Measurements from ENCODE around the gene EXOSC7.
"Not testable (repeated sequence)": the region's sequence is repeated elsewhere in the genome, so short reads cannot be mapped to it uniquely, and the experiment has no call there.

- not testable (repeated sequence) for TF ChIP-seq CTCF (IDR thresholded peaks at IDR 0.05 in 2 of 3, conservative IDR thresholded peaks at IDR 0.05 in 1 of 3; ENCODE audit: control insufficient read depth in 2 of 3, extremely low read depth in 1 of 3, insufficient read depth in 1 of 3, low read depth in 3 of 3, low read length in 3 of 3); POLR2A (IDR thresholded peaks at IDR 0.05; ENCODE audit: low read depth, low read length); E2F8 (IDR thresholded peaks at IDR 0.05; ENCODE audit: low read depth, partially characterized antibody); CBX5 (IDR thresholded peaks at IDR 0.05; ENCODE audit: low read depth); TAF1 (IDR thresholded peaks at IDR 0.05; ENCODE audit: borderline replicate concordance, low read depth, low read length)
Observed at GRCh38 chr3:44949770-44950169, 26.3 kb upstream of the EXOSC7 start.

Data from GM12878 (cell line).